AG04450 (cell line): Measurements from ENCODE around the gene ZNF580. TPM values are rescaled to one million over a fixed set of nuclear protein-coding genes. Genes with fewer than 3 reads are reported as not detected.

Experiments
- CTCF ChIA-PET: fragments of 300-600, 350-600 bp; formaldehyde crosslinking; extraction: SDS; loops from one replicate; lab custom pipeline; 2022; ENCODE audit warnings: antibody characterized with exemption, inconsistent platforms; lab: Charles Lee
- POLR2A ChIA-PET: fragments of 350-600 bp; formaldehyde crosslinking; extraction: SDS; loops from one replicate; lab custom pipeline; 2021; ENCODE audit warnings: antibody characterized with exemption, inconsistent platforms; lab: Yijun Ruan, JAX
- DNase-seq: peaks from one replicate; pipeline ENCODE4 v3.0.0-alpha.2; 2011; ENCODE audit warnings: low read depth, low spot score
- H3K27ac ChIP-seq: one replicate; pipeline ENCODE4 v1.5.1; 2012; ENCODE audit warnings: low read depth, low read length, control low read depth
- H3K27me3 ChIP-seq: one replicate; pipeline ENCODE4 v1.6.0; 2012; ENCODE audit warnings: low read length; ENCODE audit not compliant: control insufficient read depth, insufficient read depth
- H3K4me3 ChIP-seq: 2 replicates; pipeline ENCODE4 v1.5.1; 2011; ENCODE audit warnings: mild to moderate bottlenecking, low read depth, low read length, control low read depth
- H3K9me3 ChIP-seq: 2 replicates; pipeline ENCODE4 v1.5.1; 2012; ENCODE audit warnings: low read length; ENCODE audit not compliant: control insufficient read depth, insufficient read depth
- polyA plus RNA-seq: library from polyadenylated mRNA; depleted of rRNA; stranded (reverse); fragments of >200 nt; gene quantifications from 2 replicates; pipeline ENCODE4 v1.2.3, GENCODE V29; 2011
- TF ChIP-seq, protein P1 (sequence below): IDR thresholded peaks from 2 replicates; pipeline ENCODE4 v1.5.1; 2011; ENCODE audit warnings: low read depth, low read length, control low read depth, inconsistent platforms

ZNF580 gene
- polyA plus RNA-seq, 1 experiment, result 7.3 TPM

DNA sequence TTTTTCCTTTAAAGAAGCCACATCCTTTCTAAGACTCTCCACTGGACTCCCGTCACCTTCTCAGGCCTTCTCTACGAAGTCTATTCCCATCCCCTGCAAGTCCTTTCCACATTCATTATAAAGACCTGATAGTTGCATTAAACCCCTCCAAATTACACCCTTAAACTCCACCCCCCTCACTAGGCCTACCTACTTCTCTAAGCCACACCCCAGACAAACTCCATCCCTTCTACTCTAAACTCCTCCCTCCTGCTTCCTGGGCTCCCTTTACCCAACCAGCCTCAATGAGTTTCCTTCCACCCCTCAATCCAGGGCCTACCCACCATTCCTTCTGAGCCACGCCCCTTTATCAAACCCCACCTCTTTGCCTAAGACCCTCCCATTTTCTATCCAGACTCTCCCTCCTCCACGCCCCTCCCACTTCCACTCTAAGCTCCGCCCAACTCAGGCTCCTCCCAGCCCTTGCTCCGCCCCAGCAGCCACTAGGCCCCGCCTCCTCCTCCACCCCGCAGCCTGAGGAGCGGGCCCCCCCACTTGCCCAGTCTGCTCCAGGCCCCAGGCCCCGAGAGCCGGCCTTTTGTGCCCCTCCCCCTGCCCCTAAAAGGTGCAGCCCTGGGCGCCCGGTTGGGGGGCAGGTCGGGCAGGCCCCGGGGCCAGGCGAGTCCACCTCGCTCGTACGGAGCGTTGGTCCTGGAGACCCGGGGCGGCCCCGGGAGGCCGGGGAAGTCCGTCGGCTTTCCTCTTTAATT, 41.9 kb upstream of the ZNF580 start:
- CTCF ChIA-PET, result interaction anchor here (0.6 to 1.8 kb wide), 4 partner anchors 12 to 511 kb away, joined by 3 to 10 read pairs (median 4); no protein-coding TSS in a partner anchor
- TF ChIP-seq, protein P1, sequence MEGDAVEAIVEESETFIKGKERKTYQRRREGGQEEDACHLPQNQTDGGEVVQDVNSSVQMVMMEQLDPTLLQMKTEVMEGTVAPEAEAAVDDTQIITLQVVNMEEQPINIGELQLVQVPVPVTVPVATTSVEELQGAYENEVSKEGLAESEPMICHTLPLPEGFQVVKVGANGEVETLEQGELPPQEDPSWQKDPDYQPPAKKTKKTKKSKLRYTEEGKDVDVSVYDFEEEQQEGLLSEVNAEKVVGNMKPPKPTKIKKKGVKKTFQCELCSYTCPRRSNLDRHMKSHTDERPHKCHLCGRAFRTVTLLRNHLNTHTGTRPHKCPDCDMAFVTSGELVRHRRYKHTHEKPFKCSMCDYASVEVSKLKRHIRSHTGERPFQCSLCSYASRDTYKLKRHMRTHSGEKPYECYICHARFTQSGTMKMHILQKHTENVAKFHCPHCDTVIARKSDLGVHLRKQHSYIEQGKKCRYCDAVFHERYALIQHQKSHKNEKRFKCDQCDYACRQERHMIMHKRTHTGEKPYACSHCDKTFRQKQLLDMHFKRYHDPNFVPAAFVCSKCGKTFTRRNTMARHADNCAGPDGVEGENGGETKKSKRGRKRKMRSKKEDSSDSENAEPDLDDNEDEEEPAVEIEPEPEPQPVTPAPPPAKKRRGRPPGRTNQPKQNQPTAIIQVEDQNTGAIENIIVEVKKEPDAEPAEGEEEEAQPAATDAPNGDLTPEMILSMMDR, result no peak

GRCh38 chr19:55599468-55599841, 41.3 kb upstream of the ZNF580 start, which contains the start of gene FIZ1:
FIZ1 (minus strand) TSS chr19:55599517; CDS start chr19:55597865, 1,652 bp downstream.
- ChIA-PET CTCF (interaction anchor here (0.6 to 1.8 kb wide), 4 partner anchors 12 to 511 kb away, joined by 3 to 10 read pairs (median 4); no protein-coding TSS in a partner anchor), POLR2A (interaction anchor here (0.6 to 2.2 kb wide), 24 partner anchors 9 to 1410 kb away, joined by 3 to 10 read pairs (median 5); partner anchors contain the start of genes MBOAT7, PPP6R1, UBE2S and ZNF579)
- Histone ChIP-seq H3K9me3 (peaks cover 16% of the 10 kb centered on the region; the same call in 1 of the 2 replicates), H3K4me3 (peak within 1 kb of the TSS; percentile 87), H3K27ac (peak within 1 kb of the TSS; percentile 94), H3K27me3 (no peaks in the 10 kb centered on the region)
- TF ChIP-seq, protein P1, result no peak
- DNase-seq, result peak; percentile 98

More for the DNA sequence above, 41.9 kb upstream of the ZNF580 start:
- Histone ChIP-seq H3K9me3 (peaks cover 14% of the 10 kb centered on the region; the same call in 1 of the 2 replicates), H3K4me3 (peak overlapping the region; percentile 87), H3K27ac (peak overlapping the region; percentile 94), H3K27me3 (no peaks in the 10 kb centered on the region)
- peak; percentile 89 for DNase-seq
- POLR2A ChIA-PET, result interaction anchor here (0.6 to 2.2 kb wide), 23 partner anchors 9 to 1410 kb away, joined by 3 to 11 read pairs (median 5); partner anchors contain the start of genes MBOAT7, PPP6R1, UBE2S and ZNF579

- Histone ChIP-seq H3K4me3 (peak within 1 kb of the TSS; percentile 87), H3K9me3 (peaks cover 16% of the 10 kb centered on the region; the same call in 1 of the 2 replicates), H3K27ac (peak within 1 kb of the TSS; percentile 94), H3K27me3 (no peaks in the 10 kb centered on the region)
- DNase-seq, result no peak
- ChIA-PET POLR2A (interaction anchor here (0.6 to 2.2 kb wide), 19 partner anchors 11 to 1411 kb away, joined by 3 to 10 read pairs (median 5); partner anchors contain the start of genes MBOAT7, PPP6R1, ZNF579 and ZNF784), CTCF (interaction anchor here (1.2 to 1.8 kb wide), 2 partner anchors 33 to 96 kb away, joined by 3 to 10 read pairs; no protein-coding TSS in a partner anchor)
- TF ChIP-seq, protein P1, result no peak
These were observed 40.8 kb upstream of the ZNF580 start, which contains the start of gene ZNF524 for GRCh38 chr19:55599842-55600661. ZNF524 (plus strand) TSS chr19:55600288; CDS start chr19:55602113, 1,825 bp downstream.

DNA sequence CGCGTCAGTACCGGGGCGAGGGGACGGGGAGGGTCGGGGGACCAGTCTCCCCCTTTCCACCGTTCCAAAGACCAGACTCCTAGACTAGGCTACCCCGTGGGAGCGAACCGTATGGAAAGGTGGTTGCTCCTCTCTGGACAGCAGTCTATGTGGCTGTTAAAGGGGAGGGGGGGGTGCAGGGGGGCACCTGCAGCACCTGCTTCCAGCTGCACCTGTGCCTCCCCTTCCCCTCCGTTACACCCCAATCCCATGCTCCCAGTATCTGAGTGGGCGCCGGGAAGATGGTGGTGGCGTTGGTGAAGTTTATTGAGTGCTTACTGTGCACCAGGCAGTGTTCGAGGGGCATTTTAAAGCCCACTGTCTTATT, 40.2 kb upstream of the ZNF580 start:
- DNase-seq, result no peak
- POLR2A ChIA-PET, result interaction anchor here (0.6 to 1.0 kb wide), 4 partner anchors 12 to 34 kb away, joined by 3 to 4 read pairs (median 3); no protein-coding TSS in a partner anchor
- Histone ChIP-seq H3K27ac (no peak overlapping the region), H3K4me3 (peak overlapping the region; percentile 87), H3K9me3 (peaks cover 16% of the 10 kb centered on the region; the same call in 1 of the 2 replicates), H3K27me3 (no peaks in the 10 kb centered on the region)
- TF ChIP-seq, protein P1, result no peak
- CTCF ChIA-PET, result interaction anchor here (0.5 to 1.2 kb wide), 2 partner anchors 15 to 32 kb away, joined by 3 read pairs; no protein-coding TSS in a partner anchor
